ENCODE measurements around the gene GSK3A. TPM values are rescaled to one million over a fixed set of nuclear protein-coding genes. Genes with fewer than 3 reads are reported as not detected.

GSK3A gene
- total and polyA plus RNA-seq, 2 of the 8 experiments (the other 6 are each of a cell fraction or from before 2014, with no cell fraction given): 55.3 to 84.0 TPM

DNA sequence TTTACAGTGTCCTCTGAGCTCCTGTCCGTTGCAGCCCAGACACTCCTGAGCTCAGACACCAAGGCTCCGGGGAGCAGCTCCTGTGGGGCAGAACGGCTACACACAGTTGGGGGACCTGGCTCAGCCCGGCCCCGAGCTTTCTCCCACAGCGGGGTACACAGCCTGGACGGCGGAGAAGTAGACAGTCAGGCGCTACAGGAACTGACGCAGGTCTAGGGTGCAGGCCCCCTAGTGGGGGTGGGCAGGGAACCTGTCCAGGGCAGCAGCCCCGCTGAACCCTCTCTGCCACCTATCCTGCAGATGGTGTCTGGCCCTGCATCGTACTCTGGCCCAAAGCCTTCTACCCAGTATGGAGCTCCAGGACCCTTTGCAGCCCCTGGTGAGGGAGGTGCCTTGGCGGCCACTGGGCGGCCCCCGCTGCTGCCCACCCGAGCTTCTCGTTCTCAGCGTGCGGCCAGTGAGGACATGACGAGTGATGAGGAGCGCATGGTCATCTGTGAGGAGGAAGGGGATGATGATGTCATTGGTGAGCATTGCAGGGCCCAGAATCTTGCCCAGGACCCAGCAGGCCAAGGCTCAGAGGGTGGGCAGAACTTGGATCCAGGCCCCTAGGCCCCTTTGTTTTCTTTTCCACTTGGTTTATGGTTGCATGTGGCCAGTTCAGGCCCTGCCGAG, 46.6 kb upstream of the GSK3A start:
- peaks cover 3 to 24% of the 10 kb centered on the region in 2 experiments for H4K20me1 ChIP-seq (replicated peaks in 1 of 2; ENCODE audit: control insufficient read depth in 1 of 2, insufficient read depth in 2 of 2, low read length in 2 of 2)
- no peak overlapping the region for H3K27ac ChIP-seq (ENCODE audit: low read depth, low read length)
- no peak overlapping the region for H3K23ac ChIP-seq (ENCODE audit: insufficient read length)
- no peak for FAIRE-seq
- peaks cover 9% of the 10 kb centered on the region for H3K23me2 ChIP-seq (ENCODE audit: low read depth, low read length)
- H3K4me3 ChIP-seq (ENCODE audit: extremely low read depth in 1 of 4, insufficient read depth in 2 of 4, low read depth in 3 of 4, low read length in 4 of 4): no peak overlapping the region
- H3K9ac ChIP-seq (replicated peaks in 1 of 4; ENCODE audit: extremely low read depth in 1 of 4, low read depth in 3 of 4, low read length in 3 of 4): no peak overlapping the region
- H3K4ac ChIP-seq (replicated peaks; ENCODE audit: insufficient read length, low read depth, low read length): no peak overlapping the region
- H3K79me2 ChIP-seq (ENCODE audit: control insufficient read depth in 1 of 2, insufficient read depth in 2 of 2, low read length in 2 of 2): peaks cover 0 to 19% of the 10 kb centered on the region in 2 experiments; a peak in 2 of 4 replicates
- POLR2A ChIA-PET (ENCODE audit: partially characterized antibody): interaction anchor here (0.7 to 3.0 kb wide), 7 partner anchors 9 to 86 kb away, joined by 3 to 18 read pairs (median 5); partner anchors contain the start of genes CIC, GSK3A and PAFAH1B3
- no peak overlapping the region for H4K5ac ChIP-seq (ENCODE audit: insufficient read length, low read depth, low read length)
- H3K18ac ChIP-seq (ENCODE audit: extremely low read depth, low read length): no peak overlapping the region
- peaks cover 0 to 13% (median 9%) of the 10 kb centered on the region in 4 experiments; a peak in 5 of 7 replicates for H3K4me1 ChIP-seq (replicated peaks in 1 of 4; ENCODE audit: control insufficient read depth in 3 of 4, insufficient read depth in 4 of 4, low read length in 3 of 4)
- DNase-seq (ENCODE audit: low read depth in 1 of 2, low spot score in 2 of 2): no peak
- peaks cover 21% of the 10 kb centered on the region for H3K79me1 ChIP-seq (ENCODE audit: low read depth, low read length)
- no peak overlapping the region for H4K8ac ChIP-seq (ENCODE audit: extremely low read depth, insufficient read depth, low read length)
- no peak overlapping the region for H2BK5ac ChIP-seq (ENCODE audit: low read depth, low read length)
- no peaks in the 10 kb centered on the region for H3K27me3 ChIP-seq (replicated peaks in 1 of 4; ENCODE audit: control insufficient read depth in 3 of 4, extremely low read depth in 1 of 4, insufficient read depth in 3 of 4, low read length in 3 of 4)
- no peak overlapping the region for H3K14ac ChIP-seq (ENCODE audit: insufficient read length)
- H2BK20ac ChIP-seq (ENCODE audit: low read length): no peak overlapping the region
- no peak overlapping the region for H3K4me2 ChIP-seq (ENCODE audit: insufficient read depth in 1 of 2, low read depth in 2 of 2, low read length in 2 of 2)
- H4K91ac ChIP-seq (replicated peaks; ENCODE audit: insufficient read length, low read length): no peak overlapping the region
- no peak overlapping the region for H2BK12ac ChIP-seq (ENCODE audit: low read depth, low read length)
- no peak overlapping the region for H2BK120ac ChIP-seq (replicated peaks; ENCODE audit: low read depth, low read length)
- H3K36me3 ChIP-seq (ENCODE audit: control insufficient read depth in 2 of 4, insufficient read depth in 4 of 4, low read length in 3 of 4): peaks cover 13 to 58% (median 46%) of the 10 kb centered on the region in 4 experiments; a peak in 7 of 8 replicates
- H2BK15ac ChIP-seq (ENCODE audit: low read length): no peak overlapping the region
- WGBS, 2 experiments (ENCODE audit: extremely low coverage in 1 of 2, insufficient coverage in 1 of 2, insufficient read length in 1 of 2, insufficient replicate concordance in 2 of 2, low coverage in 1 of 2, low lambda C conversion rate in 2 of 2, missing lambda C conversion rate in 1 of 2): 95% methylated on average over 22 of the region's 22 CpGs; no CpG with 5 or more reads in 1 of the 2 experiments
- no peaks in the 10 kb centered on the region for H3K9me3 ChIP-seq (ENCODE audit: insufficient read depth in 2 of 2, low read depth in 1 of 2, low read length in 1 of 2)
- H2AFZ ChIP-seq (ENCODE audit: low read length): no peak overlapping the region
- no peak overlapping the region for H3K56ac ChIP-seq (replicated peaks; ENCODE audit: insufficient read length, low read depth, low read length)
- H2AK5ac ChIP-seq (ENCODE audit: low read depth, low read length): no peak overlapping the region
- CTCF ChIA-PET (ENCODE audit: partially characterized antibody): interaction anchor here (0.7 to 10.6 kb wide), 8 partner anchors 8 to 42 kb away, joined by 3 to 155 read pairs (median 5); partner anchors contain the start of genes GSK3A, PAFAH1B3 and PRR19
- TF ChIP-seq JUN (IDR thresholded peaks at IDR 0.05; ENCODE audit: low read depth, low read length) (no peak), CHD2 (IDR thresholded peaks at IDR 0.05; ENCODE audit: low read length) (no peak), BRCA1 (IDR thresholded peaks at IDR 0.05; ENCODE audit: low read depth, low read length) (no peak), TBP (IDR thresholded peaks at IDR 0.05; ENCODE audit: low read depth, low read length) (no peak), CTBP2 (IDR thresholded peaks at IDR 0.05; ENCODE audit: borderline replicate concordance, insufficient read depth, insufficient read length, low read length) (no peak), ASH2L (IDR thresholded peaks at IDR 0.05; ENCODE audit: low read length) (no peak), JUND (IDR thresholded peaks at IDR 0.05; ENCODE audit: low read length) (no peak), GABPA (IDR thresholded peaks at IDR 0.05; ENCODE audit: borderline replicate concordance, insufficient read depth, low read length) (no peak), SP4 (IDR thresholded peaks at IDR 0.05; ENCODE audit: low read length) (no peak)
- TF ChIP-seq, protein P1, sequence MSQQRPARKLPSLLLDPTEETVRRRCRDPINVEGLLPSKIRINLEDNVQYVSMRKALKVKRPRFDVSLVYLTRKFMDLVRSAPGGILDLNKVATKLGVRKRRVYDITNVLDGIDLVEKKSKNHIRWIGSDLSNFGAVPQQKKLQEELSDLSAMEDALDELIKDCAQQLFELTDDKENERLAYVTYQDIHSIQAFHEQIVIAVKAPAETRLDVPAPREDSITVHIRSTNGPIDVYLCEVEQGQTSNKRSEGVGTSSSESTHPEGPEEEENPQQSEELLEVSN (IDR thresholded peaks at IDR 0.05): no peak
- TF ChIP-seq, protein P2, sequence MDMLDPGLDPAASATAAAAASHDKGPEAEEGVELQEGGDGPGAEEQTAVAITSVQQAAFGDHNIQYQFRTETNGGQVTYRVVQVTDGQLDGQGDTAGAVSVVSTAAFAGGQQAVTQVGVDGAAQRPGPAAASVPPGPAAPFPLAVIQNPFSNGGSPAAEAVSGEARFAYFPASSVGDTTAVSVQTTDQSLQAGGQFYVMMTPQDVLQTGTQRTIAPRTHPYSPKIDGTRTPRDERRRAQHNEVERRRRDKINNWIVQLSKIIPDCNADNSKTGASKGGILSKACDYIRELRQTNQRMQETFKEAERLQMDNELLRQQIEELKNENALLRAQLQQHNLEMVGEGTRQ (IDR thresholded peaks at IDR 0.05; ENCODE audit: low read length): no peak
